AG04450 (cell line): ENCODE measurements around the gene MAGI3. TPM values are rescaled to one million over a fixed set of nuclear protein-coding genes. Genes with fewer than 3 reads are reported as not detected.

Experiments
- CTCF ChIA-PET: fragments of 300-600, 350-600 bp; formaldehyde crosslinking; extraction: SDS; loops from one replicate; lab custom pipeline; 2022; ENCODE audit warnings: antibody characterized with exemption, inconsistent platforms; lab: Charles Lee
- POLR2A ChIA-PET: fragments of 350-600 bp; formaldehyde crosslinking; extraction: SDS; loops from one replicate; lab custom pipeline; 2021; ENCODE audit warnings: antibody characterized with exemption, inconsistent platforms; lab: Yijun Ruan, JAX
- DNase-seq: peaks from one replicate; pipeline ENCODE4 v3.0.0-alpha.2; 2011; ENCODE audit warnings: low read depth, low spot score
- H3K27ac ChIP-seq: one replicate; pipeline ENCODE4 v1.5.1; 2012; ENCODE audit warnings: low read depth, low read length, control low read depth
- H3K27me3 ChIP-seq: one replicate; pipeline ENCODE4 v1.6.0; 2012; ENCODE audit warnings: low read length; ENCODE audit not compliant: control insufficient read depth, insufficient read depth
- H3K4me3 ChIP-seq: 2 replicates; pipeline ENCODE4 v1.5.1; 2011; ENCODE audit warnings: mild to moderate bottlenecking, low read depth, low read length, control low read depth
- H3K9me3 ChIP-seq: 2 replicates; pipeline ENCODE4 v1.5.1; 2012; ENCODE audit warnings: low read length; ENCODE audit not compliant: control insufficient read depth, insufficient read depth
- polyA plus RNA-seq: library from polyadenylated mRNA; depleted of rRNA; stranded (reverse); fragments of >200 nt; gene quantifications from 2 replicates; pipeline ENCODE4 v1.2.3, GENCODE V29; 2011
- small RNA-seq: library from RNA; depleted of rRNA; stranded (forward); fragments of <200 nt; gene quantifications from one replicate; pipeline ENCODE3, GENCODE V24; 2012; ENCODE audit warnings: low read depth; ENCODE audit not compliant: insufficient read length
- TF ChIP-seq, protein P1 (sequence below): IDR thresholded peaks from 2 replicates; pipeline ENCODE4 v1.5.1; 2011; ENCODE audit warnings: low read depth, low read length, control low read depth, inconsistent platforms

MAGI3 gene
- polyA plus RNA-seq, 1 experiment: 5.8 TPM

DNA sequence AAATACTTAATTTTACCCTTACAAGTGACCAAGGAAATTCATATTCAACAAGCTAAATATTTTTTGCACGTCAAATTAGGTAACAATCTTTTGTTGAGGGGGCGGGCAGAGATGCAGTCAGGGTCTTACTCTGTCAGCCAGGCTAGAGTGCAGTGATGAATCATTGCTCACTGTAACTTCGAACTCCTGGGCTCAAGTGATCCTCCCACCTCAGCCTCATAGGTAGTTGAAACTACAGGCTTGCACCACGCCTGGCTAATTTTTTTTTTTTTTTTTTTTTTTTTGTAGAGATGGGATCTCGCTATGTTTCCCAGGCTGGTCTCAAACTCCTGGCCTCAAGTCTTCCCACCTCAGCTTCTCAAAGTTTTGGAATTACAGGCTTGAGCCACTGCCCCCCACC is 342.5 kb downstream of the MAGI3 start:
- H3K27ac ChIP-seq: no peak overlapping the region
- CTCF ChIA-PET: no interaction called here
- POLR2A ChIA-PET: no interaction called here
- no peak overlapping the region for H3K4me3 ChIP-seq
- H3K9me3 ChIP-seq: no peaks in the 10 kb centered on the region
- H3K27me3 ChIP-seq: no peaks in the 10 kb centered on the region
- no peak for DNase-seq
- TF ChIP-seq, protein P1, sequence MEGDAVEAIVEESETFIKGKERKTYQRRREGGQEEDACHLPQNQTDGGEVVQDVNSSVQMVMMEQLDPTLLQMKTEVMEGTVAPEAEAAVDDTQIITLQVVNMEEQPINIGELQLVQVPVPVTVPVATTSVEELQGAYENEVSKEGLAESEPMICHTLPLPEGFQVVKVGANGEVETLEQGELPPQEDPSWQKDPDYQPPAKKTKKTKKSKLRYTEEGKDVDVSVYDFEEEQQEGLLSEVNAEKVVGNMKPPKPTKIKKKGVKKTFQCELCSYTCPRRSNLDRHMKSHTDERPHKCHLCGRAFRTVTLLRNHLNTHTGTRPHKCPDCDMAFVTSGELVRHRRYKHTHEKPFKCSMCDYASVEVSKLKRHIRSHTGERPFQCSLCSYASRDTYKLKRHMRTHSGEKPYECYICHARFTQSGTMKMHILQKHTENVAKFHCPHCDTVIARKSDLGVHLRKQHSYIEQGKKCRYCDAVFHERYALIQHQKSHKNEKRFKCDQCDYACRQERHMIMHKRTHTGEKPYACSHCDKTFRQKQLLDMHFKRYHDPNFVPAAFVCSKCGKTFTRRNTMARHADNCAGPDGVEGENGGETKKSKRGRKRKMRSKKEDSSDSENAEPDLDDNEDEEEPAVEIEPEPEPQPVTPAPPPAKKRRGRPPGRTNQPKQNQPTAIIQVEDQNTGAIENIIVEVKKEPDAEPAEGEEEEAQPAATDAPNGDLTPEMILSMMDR: no peak

DNA sequence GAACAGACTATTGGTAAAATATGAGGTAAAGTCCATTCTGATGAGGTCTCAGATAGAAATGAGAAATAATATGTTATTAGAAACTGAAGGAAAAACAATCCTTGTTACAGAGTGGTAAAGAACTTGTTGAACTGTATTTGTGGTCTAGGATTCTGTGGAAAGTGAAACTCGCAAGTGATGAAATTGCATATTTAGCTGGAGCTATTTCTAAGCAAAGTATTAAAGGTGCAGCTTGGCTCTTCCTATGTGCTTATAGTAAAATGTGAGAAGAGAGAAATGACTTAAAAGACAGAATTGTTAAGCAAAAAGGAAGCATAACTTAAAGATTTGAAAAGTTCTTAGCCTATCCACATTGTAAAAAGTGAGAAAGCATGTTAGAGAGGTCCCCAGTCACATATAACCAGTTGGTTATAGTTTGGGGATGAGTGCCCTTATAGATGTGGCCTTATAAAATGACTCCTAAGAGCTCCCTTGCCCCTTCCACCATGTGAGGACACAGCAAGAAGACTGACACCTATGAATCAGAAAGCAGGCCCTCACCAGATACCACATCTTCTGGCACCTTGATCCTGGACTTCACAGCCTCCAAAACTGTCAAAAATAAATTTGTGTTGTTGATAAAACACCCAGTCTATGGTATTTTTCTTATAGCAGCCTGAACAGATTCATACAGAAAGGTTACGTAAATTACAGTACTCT is 344.2 kb downstream of the MAGI3 start:
- TF ChIP-seq, protein P1: no peak
- H3K4me3 ChIP-seq: no peak overlapping the region
- no peaks in the 10 kb centered on the region for H3K27me3 ChIP-seq
- no peaks in the 10 kb centered on the region for H3K9me3 ChIP-seq
- CTCF ChIA-PET: no interaction called here
- H3K27ac ChIP-seq: no peak overlapping the region
- POLR2A ChIA-PET: no interaction called here
- no peak for DNase-seq

Small RNAs within 50 kb of the gene (small RNA-seq; reads per million reads assigned to genes)
- not detected for gene MTND5P20
